Measurements from ENCODE around the gene GMPPA. TPM values are rescaled to one million over a fixed set of nuclear protein-coding genes. Genes with fewer than 3 reads are reported as not detected.

Gene GMPPA
- total RNA-seq, 1 experiment from 2014 or later = 32.0 TPM

GRCh38 chr2:219461669-219462068 is 37.0 kb upstream of the GMPPA start:
- H3K4me1 ChIP-seq (ENCODE audit: insufficient read depth, low read length) = no peaks in the 10 kb centered on the region; the same call in 1 of the 2 replicates
- no CpG with 5 or more reads among the region's 14 CpGs for WGBS (ENCODE audit: extremely low coverage, insufficient read length, low lambda C conversion rate)
- no peaks in the 10 kb centered on the region; a peak in 1 of 5 replicates for H3K9me3 Mint-ChIP-seq

More at GRCh38 chr2:219461669-219462068, 37.0 kb upstream of the GMPPA start:
- Histone ChIP-seq H2BK5ac (ENCODE audit: insufficient read length, low read length) (no peak overlapping the region), H2AFZ (ENCODE audit: low read length) (no peak overlapping the region), H3T11ph (ENCODE audit: low read length) (no peak overlapping the region), H4K91ac (ENCODE audit: insufficient read length, low read depth, low read length) (no peak overlapping the region), H3K27me3 (ENCODE audit: insufficient read depth, low read length) (no peaks in the 10 kb centered on the region), H3K4me2 (ENCODE audit: insufficient read depth, insufficient read length, low read length) (no peak overlapping the region), H3K56ac (ENCODE audit: insufficient read length, low read depth, low read length) (no peak overlapping the region), H3K23me2 (ENCODE audit: insufficient read length, low read depth, low read length, poor library complexity, severe bottlenecking) (no peaks in the 10 kb centered on the region), H3K9ac (ENCODE audit: extremely low read depth, insufficient read length, low read length) (no peak overlapping the region), H2BK120ac (ENCODE audit: low read depth, low read length, poor library complexity, severe bottlenecking) (no peak overlapping the region), H2AK5ac (ENCODE audit: insufficient read length, low read length) (no peak overlapping the region), H3K4ac (ENCODE audit: low read depth, low read length) (no peak overlapping the region), H3K9me3 (ENCODE audit: control insufficient read depth, low read depth, low read length) (no peaks in the 10 kb centered on the region), H2BK15ac (ENCODE audit: low read depth, low read length) (no peak overlapping the region), H3K14ac (ENCODE audit: insufficient read depth, low read length) (no peak overlapping the region), H3K23ac (ENCODE audit: insufficient read length, low read depth, low read length) (no peak overlapping the region), H4K20me1 (ENCODE audit: control insufficient read depth, insufficient read depth, insufficient read length) (no peaks in the 10 kb centered on the region), H3K27ac (ENCODE audit: insufficient read length, low read depth, low read length) (no peak overlapping the region), H3K79me1 (ENCODE audit: insufficient read depth, low read depth, low read length, poor library complexity, severe bottlenecking) (no peaks in the 10 kb centered on the region), H2BK20ac (ENCODE audit: low read depth, low read length, poor library complexity, severe bottlenecking) (no peak overlapping the region), H3K79me2 (ENCODE audit: insufficient read depth, low read length) (no peaks in the 10 kb centered on the region), H4K8ac (replicated peaks; ENCODE audit: insufficient read length, low read depth, low read length) (no peak overlapping the region), H4K5ac (ENCODE audit: insufficient read length, low read depth, low read length) (no peak overlapping the region), H2BK12ac (ENCODE audit: insufficient read length, low read depth, low read length) (no peak overlapping the region), H3K18ac (ENCODE audit: insufficient read length, low read depth, low read length) (peak overlapping the region; percentile 58)
- peaks cover 37 to 41% of the 10 kb centered on the region in 2 experiments for H3K4me1 Mint-ChIP-seq
- no peak for TF ChIP-seq CTCF (conservative IDR thresholded peaks at IDR 0.05)
- DNase-seq = no peak
- no peak overlapping the region for H3K27ac Mint-ChIP-seq
- H3K27me3 Mint-ChIP-seq (ENCODE audit: low read depth) = peaks cover 4% of the 10 kb centered on the region
- H3K36me3 Mint-ChIP-seq (ENCODE audit: insufficient read depth in 1 of 3, low read depth in 3 of 3) = peaks cover 4 to 14% (median 9%) of the 10 kb centered on the region in 3 experiments
- no peak overlapping the region for H3K4me3 Mint-ChIP-seq
